ENCODE results near the gene AFF3.

AFF3 gene

GRCh38 chr2:99852376-99852934, 289.9 kb downstream of the AFF3 start:
- in situ Hi-C loops (cut with MboI; ENCODE audit: low sequenced_read_pairs, unreplicated experiment) = no loop called here

DNA sequence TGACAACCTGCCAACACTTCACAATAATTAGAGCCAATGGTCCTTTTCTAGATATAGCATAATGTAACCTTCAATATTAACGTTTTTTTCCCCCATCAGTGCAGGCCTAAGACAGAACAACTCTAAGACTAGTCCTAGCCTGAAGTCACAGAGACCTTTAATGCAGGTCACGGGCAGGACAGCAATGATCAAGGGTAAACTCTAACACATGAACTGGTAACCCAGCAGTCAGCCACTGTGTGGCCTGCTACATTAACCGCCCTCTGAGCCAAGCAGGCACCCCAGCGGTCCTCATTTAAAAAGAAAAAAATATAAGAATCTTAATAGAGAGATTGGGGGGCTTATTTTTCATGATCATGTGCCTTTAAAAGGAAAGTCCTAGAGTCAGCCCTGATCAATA, 290.6 kb downstream of the AFF3 start:
- DNase-seq (ENCODE audit: low spot score) = no peak
- no peak for TF ChIP-seq CTCF (IDR thresholded peaks at IDR 0.05; ENCODE audit: borderline replicate concordance, control extremely low read depth, extremely low read depth, insufficient read depth, missing control alignments)
- in situ Hi-C loops (cut with MboI; ENCODE audit: low sequenced_read_pairs, unreplicated experiment) = no loop called here

More at GRCh38 chr2:99852376-99852934, 289.9 kb downstream of the AFF3 start:
- DNase-seq (ENCODE audit: low spot score) = no peak
- no peak for TF ChIP-seq CTCF (IDR thresholded peaks at IDR 0.05; ENCODE audit: borderline replicate concordance, control extremely low read depth, extremely low read depth, insufficient read depth, missing control alignments)

DNA sequence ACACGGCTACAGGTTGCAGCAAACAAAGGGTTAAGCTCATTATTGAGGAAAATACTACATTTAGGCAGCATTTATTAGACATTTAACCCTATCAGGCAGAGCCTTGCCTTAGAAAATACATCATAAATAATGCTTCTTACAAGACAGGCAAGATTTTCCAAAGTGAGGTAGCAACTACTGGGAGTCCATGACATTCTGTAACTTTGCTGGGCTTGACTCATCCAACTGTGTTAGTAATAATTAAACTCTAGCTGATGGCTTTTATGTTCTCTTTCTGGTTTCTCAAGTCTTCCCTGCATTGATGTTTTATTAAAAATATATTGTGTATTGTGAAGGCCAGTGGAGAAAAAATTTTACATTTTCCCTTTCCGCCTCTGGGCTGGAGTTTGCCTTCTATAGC, 291.3 kb downstream of the AFF3 start:
- in situ Hi-C loops (cut with MboI; ENCODE audit: low sequenced_read_pairs, unreplicated experiment) = no loop called here
- TF ChIP-seq CTCF (IDR thresholded peaks at IDR 0.05; ENCODE audit: borderline replicate concordance, control extremely low read depth, extremely low read depth, insufficient read depth, missing control alignments) = no peak
- no peak for DNase-seq (ENCODE audit: low spot score)

- in situ Hi-C loops (cut with MboI; ENCODE audit: low sequenced_read_pairs, unreplicated experiment) = no loop called here
- TF ChIP-seq CTCF (IDR thresholded peaks at IDR 0.05; ENCODE audit: borderline replicate concordance, control extremely low read depth, extremely low read depth, insufficient read depth, missing control alignments) = no peak
- DNase-seq (ENCODE audit: low spot score) = no peak
These were observed 292.2 kb downstream of the AFF3 start for GRCh38 chr2:99850084-99850710.

DNA sequence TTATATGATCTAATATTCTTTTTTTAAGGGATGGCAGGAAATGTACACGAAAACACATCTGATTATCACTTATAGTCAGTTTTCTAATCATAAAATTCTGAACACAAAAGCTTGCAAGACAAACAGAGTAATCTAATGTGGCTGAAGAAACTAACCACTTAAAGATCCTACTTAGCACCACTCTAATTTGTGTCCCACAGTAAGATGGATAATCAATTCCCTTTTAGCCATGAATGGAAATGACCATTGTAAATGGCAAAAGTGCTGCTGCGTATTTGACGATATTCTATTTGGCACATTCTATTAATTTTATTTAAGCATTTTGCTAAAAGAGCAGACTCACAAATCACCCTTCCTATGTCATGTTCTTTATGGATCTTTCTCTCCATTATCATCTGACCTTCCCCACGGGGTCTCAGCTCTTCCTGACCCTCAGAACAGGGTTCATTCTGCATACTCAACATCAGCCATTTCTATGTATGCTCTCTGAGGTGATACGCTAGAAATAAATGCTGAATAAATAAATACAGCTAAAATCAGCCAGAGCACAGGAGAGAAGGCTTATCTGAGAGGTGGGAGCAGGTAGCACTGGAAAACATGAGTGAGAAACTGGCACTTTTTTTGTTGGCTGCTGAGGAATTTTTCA, 295.8 kb downstream of the AFF3 start:
- no peak for DNase-seq (ENCODE audit: low spot score)
- TF ChIP-seq CTCF (IDR thresholded peaks at IDR 0.05; ENCODE audit: borderline replicate concordance, control extremely low read depth, extremely low read depth, insufficient read depth, missing control alignments) = no peak
- in situ Hi-C loops (cut with MboI; ENCODE audit: low sequenced_read_pairs, unreplicated experiment) = no loop called here

- no peak for DNase-seq (ENCODE audit: low spot score)
- TF ChIP-seq CTCF (IDR thresholded peaks at IDR 0.05; ENCODE audit: borderline replicate concordance, control extremely low read depth, extremely low read depth, insufficient read depth, missing control alignments) = no peak
- in situ Hi-C loops (cut with MboI; ENCODE audit: low sequenced_read_pairs, unreplicated experiment) = no loop called here
These were observed 297.1 kb downstream of the AFF3 start for GRCh38 chr2:99845296-99845695.

All from GM13976 (cell line).